MM.1S (cell line): ENCODE data around the gene ABCC9.

Source experiments
- DNase-seq: peaks from one replicate; pipeline ENCODE4 v3.0.0-alpha.2; 2015
- H2AFZ ChIP-seq: fragments of 300-600 bp; sonication (generic); 2 replicates; pipeline ENCODE4 v1.6.0; 2016; ENCODE audit warnings: antibody characterized with exemption, low read length
- H3F3A ChIP-seq: fragments of 300-600 bp; sonication (generic); 2 replicates; pipeline ENCODE4 v1.6.1; 2016; ENCODE audit warnings: mild to moderate bottlenecking, antibody characterized with exemption, low read length, moderate library complexity, mixed read lengths; ENCODE audit not compliant: insufficient read depth
- H3K27ac ChIP-seq: fragments of 300-600 bp; sonication (generic); 2 replicates; pipeline ENCODE4 v1.5.1; 2016; ENCODE audit warnings: mild to moderate bottlenecking, low read length
- H3K27me3 ChIP-seq: fragments of 300-600 bp; sonication (generic); replicated peaks from 2 replicates; pipeline ENCODE4 v1.6.0; 2016; ENCODE audit warnings: low read length; ENCODE audit not compliant: insufficient read depth
- H3K36me3 ChIP-seq: fragments of 300-600 bp; sonication (generic); replicated peaks from 2 replicates; pipeline ENCODE4 v1.6.1; 2016; ENCODE audit warnings: mild to moderate bottlenecking, low read length, mixed read lengths; ENCODE audit not compliant: insufficient read depth
- H3K4me1 ChIP-seq: fragments of 300-600 bp; sonication (generic); 2 replicates; pipeline ENCODE4 v1.6.1; 2016; ENCODE audit warnings: low read length, mixed read lengths
- H3K4me2 ChIP-seq: fragments of 300-600 bp; sonication (generic); 2 replicates; pipeline ENCODE4 v1.6.0; 2016; ENCODE audit warnings: low read depth, low read length
- H3K4me3 ChIP-seq: fragments of 300-600 bp; sonication (generic); 2 replicates; pipeline ENCODE4 v1.5.1; 2016; ENCODE audit warnings: low read length, mixed read lengths
- H3K79me2 ChIP-seq: fragments of 300-600 bp; sonication (generic); 2 replicates; pipeline ENCODE4 v1.6.1; 2016; ENCODE audit warnings: mixed run types, low read length, mixed read lengths
- H3K9ac ChIP-seq: fragments of 300-600 bp; sonication (generic); 2 replicates; pipeline ENCODE4 v1.6.1; 2016; ENCODE audit warnings: low read length, mixed read lengths
- H3K9me2 ChIP-seq: fragments of 300-600 bp; sonication (generic); replicated peaks from 2 replicates; pipeline ENCODE4 v1.6.1; 2016; ENCODE audit warnings: mild to moderate bottlenecking, low read length, mixed read lengths; ENCODE audit not compliant: insufficient read depth
- H3K9me3 ChIP-seq: fragments of 300-600 bp; sonication (generic); replicated peaks from 2 replicates; pipeline ENCODE4 v1.6.1; 2016; ENCODE audit warnings: mild to moderate bottlenecking, low read length, mixed read lengths; ENCODE audit not compliant: insufficient read depth
- H4K20me1 ChIP-seq: fragments of 300-600 bp; sonication (generic); 2 replicates; pipeline ENCODE4 v1.6.1; 2016; ENCODE audit warnings: mild to moderate bottlenecking, low read length, moderate library complexity, mixed read lengths; ENCODE audit not compliant: insufficient read depth
- CTCF ChIP-seq: fragments of 300-600 bp; sonication (generic); IDR thresholded peaks from 2 replicates; pipeline ENCODE4 v1.5.1; 2016; ENCODE audit warnings: antibody characterized with exemption, low read length, mixed read lengths
- EZH2 ChIP-seq: fragments of 300-600 bp; sonication (generic); optimal IDR thresholded peaks from 2 replicates; pipeline ENCODE3; 2017; ENCODE audit warnings: low read depth, mild to moderate bottlenecking, antibody characterized with exemption, low read length, mixed read lengths
- EZH2phosphoT487 ChIP-seq: fragments of 300-600 bp; sonication (generic); IDR thresholded peaks from 2 replicates; pipeline ENCODE4 v1.6.1; 2018; ENCODE audit warnings: antibody characterized with exemption, low read length

ABCC9 gene

GRCh38 chr12:21814814-21815213, 126.4 kb downstream of the ABCC9 start:
- H3K36me3 ChIP-seq: no peaks in the 10 kb centered on the region
- H3F3A ChIP-seq: no peaks in the 10 kb centered on the region
- no peaks in the 10 kb centered on the region for H4K20me1 ChIP-seq
- H3K9me3 ChIP-seq: no peaks in the 10 kb centered on the region
- no peak overlapping the region for H3K4me3 ChIP-seq
- H3K27me3 ChIP-seq: no peaks in the 10 kb centered on the region
- no peak for DNase-seq
- no peak overlapping the region for H3K27ac ChIP-seq
- TF ChIP-seq EZH2phosphoT487 (no peak), EZH2 (no peak), CTCF (no peak)
- H2AFZ ChIP-seq: no peak overlapping the region
- no peaks in the 10 kb centered on the region for H3K79me2 ChIP-seq
- no peaks in the 10 kb centered on the region for H3K9me2 ChIP-seq
- H3K4me2 ChIP-seq: no peak overlapping the region
- no peaks in the 10 kb centered on the region for H3K4me1 ChIP-seq
- no peak overlapping the region for H3K9ac ChIP-seq

GRCh38 chr12:21814327-21814726, 126.9 kb downstream of the ABCC9 start:
- Histone ChIP-seq H3F3A (no peaks in the 10 kb centered on the region), H3K4me2 (no peak overlapping the region), H4K20me1 (no peaks in the 10 kb centered on the region), H3K4me3 (no peak overlapping the region), H3K79me2 (no peaks in the 10 kb centered on the region), H3K36me3 (no peaks in the 10 kb centered on the region), H3K27ac (no peak overlapping the region), H3K4me1 (no peaks in the 10 kb centered on the region), H3K9me3 (no peaks in the 10 kb centered on the region), H3K27me3 (no peaks in the 10 kb centered on the region), H2AFZ (no peak overlapping the region), H3K9me2 (no peaks in the 10 kb centered on the region), H3K9ac (no peak overlapping the region)
- TF ChIP-seq EZH2: no peak
- no peak for TF ChIP-seq EZH2phosphoT487
- no peak for TF ChIP-seq CTCF
- no peak for DNase-seq

GRCh38 chr12:21813751-21814150, 127.5 kb downstream of the ABCC9 start:
- no peak overlapping the region for H3K9ac ChIP-seq
- H3K4me3 ChIP-seq: no peak overlapping the region
- no peaks in the 10 kb centered on the region for H4K20me1 ChIP-seq
- H3K4me2 ChIP-seq: no peak overlapping the region
- H3K36me3 ChIP-seq: no peaks in the 10 kb centered on the region
- H3K4me1 ChIP-seq: no peaks in the 10 kb centered on the region
- no peak for DNase-seq
- H3K9me2 ChIP-seq: no peaks in the 10 kb centered on the region
- no peaks in the 10 kb centered on the region for H3K79me2 ChIP-seq
- H3K9me3 ChIP-seq: no peaks in the 10 kb centered on the region
- H3F3A ChIP-seq: no peaks in the 10 kb centered on the region
- no peaks in the 10 kb centered on the region for H3K27me3 ChIP-seq
- no peak overlapping the region for H2AFZ ChIP-seq
- H3K27ac ChIP-seq: no peak overlapping the region
- TF ChIP-seq EZH2 (no peak), EZH2phosphoT487 (no peak), CTCF (no peak)
